ENCODE measurements around the gene FARS2.
A peak's percentile ranks its signal among the peaks of the same experiment; 100 is the strongest.

The FARS2 gene

GRCh38 chr6:5512422-5512821 lies 251.1 kb downstream of the FARS2 start:
- no peak for DNase-seq

GRCh38 chr6:5513408-5513807 lies 252.1 kb downstream of the FARS2 start:
- no peak for DNase-seq

GRCh38 chr6:5514353-5514752 lies 253.0 kb downstream of the FARS2 start:
- no peak for DNase-seq

DNA sequence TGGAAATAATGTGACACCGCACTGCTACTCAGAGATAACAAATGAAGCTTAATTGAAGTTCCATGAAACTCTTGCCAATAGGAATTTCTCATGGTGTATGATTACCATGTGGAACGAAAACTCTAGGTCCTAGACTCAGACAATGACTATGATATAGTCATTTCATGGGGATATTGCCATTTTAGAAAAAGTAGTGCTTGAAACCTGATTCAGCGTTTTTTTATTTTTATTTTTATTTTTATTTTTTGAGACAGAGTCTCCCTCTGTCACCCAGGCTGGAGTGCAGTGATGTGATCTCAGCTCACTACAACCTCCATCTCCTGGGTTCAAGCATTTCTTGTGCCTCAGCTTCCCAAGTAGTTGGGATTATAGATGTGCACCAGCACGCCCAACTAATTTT lies 253.9 kb downstream of the FARS2 start:
- DNase-seq = no peak

DNA sequence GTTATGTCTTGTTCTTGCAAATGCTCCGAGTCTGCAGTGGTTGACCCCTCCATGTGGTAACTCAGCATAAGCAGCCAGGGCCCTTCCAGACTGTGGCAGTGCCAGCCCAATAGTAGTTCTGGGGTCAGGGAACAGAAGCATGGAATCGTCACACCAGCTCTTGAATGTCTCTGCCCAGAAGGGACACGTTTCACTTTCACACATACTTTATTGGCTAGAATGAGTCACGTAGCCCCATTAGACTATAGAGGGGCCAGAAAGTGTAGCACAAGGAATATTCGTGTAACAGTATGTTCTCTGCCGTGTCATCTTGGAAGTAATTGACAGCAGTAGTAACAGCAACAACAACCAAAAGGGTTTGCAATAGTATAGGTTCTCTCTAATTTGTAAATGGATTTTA lies 254.7 kb downstream of the FARS2 start:
- DNase-seq = no peak

DNA sequence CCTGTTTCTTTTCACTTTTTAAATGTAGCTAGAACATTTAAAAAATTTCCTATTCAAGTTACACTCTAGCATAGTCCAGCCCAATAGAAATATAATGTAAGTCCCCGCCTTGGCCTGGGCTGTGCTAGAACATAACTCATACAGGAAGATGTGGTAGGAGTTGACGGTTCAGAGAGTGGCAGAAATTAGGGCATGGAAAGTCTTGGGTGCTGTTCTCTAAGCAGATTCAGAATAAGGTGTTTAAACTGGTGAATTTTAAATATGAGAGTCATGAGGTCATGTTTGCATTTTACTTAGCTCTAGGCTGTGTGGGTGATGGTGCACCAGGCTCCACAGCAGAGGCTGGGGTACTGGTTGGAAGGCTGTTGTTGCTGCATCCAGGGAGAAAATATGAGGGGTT lies 256.5 kb downstream of the FARS2 start:
- peak; percentile 18 for DNase-seq

DNA sequence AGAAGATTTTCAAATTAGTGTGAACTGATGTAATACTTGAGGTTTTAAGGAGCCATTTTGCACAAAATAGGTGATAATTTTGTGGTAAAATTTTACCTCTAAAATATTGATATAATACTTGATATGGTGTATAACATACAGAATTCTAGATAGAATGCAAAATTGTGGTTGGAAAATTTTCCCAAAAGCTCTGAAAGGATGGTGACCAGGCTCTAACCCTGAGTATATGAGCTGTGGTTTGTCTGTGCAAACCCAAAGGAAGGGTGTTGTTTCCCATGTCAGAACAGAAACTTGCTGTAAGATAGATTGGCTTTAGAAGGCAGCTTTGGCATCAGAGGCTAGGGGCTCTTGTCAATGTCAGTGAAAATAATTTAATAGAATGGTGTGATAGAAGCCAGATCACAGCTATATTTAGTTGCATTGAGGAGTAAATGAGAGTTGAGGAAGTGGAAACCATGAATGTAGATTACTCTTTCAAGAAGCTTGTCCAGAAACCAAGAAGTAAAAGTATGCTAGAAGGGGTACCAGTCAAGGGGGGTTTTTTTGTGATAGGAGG lies 257.7 kb downstream of the FARS2 start:
- DNase-seq = no peak

DNA sequence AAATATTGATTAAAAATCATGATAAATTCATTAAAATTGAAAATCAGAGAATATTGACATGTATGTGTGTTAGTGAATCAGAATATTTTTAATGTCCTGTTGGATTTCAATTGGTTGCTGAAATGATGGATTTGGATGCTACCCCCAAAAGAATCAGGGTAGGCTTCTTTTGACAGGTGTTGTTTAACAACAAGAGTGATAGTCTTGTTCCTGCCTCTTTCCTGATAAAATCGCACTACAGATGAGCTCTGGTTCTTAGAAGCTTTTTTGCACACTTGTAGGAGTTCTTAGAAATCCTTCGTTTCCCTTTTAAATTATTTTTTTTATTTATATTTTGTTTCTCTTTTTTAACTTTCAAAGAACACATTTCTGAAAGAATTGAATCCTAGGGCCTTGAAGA lies 259.5 kb downstream of the FARS2 start:
- no peak for DNase-seq

DNA sequence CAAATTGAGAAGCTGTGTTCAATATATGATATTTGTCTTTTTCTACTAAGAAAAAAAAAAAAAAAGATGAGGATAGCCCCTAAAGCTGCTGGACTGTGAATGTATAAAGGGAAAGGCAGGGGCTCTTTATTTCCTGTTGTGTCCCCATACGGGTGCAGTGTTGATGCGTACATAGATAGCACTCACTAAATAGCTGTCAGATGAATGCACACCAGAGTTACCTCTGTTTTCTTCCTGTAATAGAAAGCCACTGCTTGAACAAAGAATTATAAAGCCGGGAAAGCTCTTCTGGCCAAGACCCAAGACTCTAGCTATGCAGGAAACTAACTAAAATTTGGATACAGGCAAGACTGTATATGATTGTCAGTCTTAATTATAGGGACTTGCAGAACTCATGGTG lies 260.0 kb downstream of the FARS2 start:
- no peak for DNase-seq

GRCh38 chr6:5522147-5522546 lies 260.8 kb downstream of the FARS2 start:
- no peak for DNase-seq

DNA sequence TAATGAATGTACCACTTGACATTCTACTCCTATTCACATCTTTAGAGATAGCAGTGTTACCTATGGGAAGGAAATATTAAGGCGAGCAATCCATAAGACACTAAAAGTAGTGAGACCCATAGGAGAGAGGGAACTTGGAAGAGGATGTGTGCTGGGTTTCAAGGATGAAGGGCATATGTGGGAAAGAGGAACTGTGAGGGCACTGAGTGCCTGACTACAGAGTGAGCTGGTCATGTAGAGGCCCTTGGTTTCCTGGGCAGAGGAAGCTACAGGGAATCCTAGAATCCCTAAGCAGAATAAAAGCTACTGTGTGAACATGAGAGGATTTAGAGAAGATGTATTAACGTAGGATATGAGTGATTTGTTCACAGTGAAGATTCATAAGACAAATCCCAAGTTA lies 262.8 kb downstream of the FARS2 start:
- DNase-seq = no peak

GRCh38 chr6:5525209-5525608 lies 263.9 kb downstream of the FARS2 start:
- no peak for DNase-seq

DNA sequence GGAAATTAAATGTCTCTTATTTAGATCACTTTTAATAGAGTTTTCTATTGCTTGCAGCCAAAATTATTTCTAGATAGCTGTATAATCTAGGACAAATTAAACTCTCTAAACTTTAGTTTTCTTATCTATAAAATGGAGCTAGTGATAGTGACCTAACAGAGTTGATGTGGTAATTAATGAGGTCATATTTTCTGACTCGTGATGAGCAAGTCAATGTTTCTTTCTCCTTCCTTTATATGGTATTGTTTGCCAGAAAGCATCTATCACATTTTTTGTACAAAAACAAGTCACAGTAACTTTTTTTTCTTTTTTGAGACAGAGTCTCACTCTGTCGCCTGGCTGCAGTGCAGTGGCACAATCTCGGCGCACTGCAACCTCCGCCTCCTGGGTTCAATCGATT lies 267.7 kb downstream of the FARS2 start:
- no peak for DNase-seq

- no peak for DNase-seq
These were observed 268.4 kb downstream of the FARS2 start for GRCh38 chr6:5529733-5530132.

DNA sequence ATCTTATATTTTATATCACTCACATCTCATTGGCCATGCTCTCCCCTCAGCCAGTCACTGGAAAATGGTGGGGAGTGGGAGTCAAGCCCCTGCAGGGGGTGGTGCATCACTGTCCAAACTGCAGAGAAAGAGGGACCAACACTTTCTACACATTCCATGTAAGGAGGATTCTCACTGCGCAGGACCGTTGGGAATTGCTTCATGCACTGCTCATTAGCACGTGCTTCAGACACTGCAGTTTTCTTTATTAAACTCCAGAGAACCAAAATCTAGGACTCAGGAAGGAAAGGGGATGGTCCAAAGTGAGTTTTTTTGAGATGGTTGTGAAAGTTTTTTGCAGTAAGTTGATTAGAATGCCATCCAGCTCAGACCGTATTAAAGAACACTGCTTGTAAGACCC lies 269.8 kb downstream of the FARS2 start:
- no peak for DNase-seq

DNA sequence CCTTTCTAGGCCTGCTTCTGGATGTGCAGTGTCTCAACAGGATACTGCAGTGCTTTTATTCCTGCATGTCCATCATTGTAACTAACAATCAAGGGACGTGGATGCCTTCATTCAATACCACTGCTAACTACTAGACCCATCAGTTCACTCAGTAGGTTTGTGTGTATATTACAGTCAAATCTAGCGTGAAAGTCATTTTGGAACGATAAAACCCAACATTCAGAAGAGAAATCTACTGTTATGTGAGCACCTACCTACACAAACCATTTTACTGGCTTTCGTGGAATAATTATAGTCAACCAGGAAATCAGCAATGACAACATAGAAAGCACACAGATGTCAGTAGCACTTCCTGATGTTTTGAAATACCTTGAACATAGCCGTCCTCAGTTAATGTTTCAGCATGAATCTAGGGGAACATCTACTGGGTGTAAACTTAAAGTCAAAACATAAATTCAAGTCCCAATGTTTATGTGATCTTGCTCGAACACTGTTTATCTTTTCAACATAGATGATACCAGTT lies 270.6 kb downstream of the FARS2 start:
- DNase-seq = no peak

DNA sequence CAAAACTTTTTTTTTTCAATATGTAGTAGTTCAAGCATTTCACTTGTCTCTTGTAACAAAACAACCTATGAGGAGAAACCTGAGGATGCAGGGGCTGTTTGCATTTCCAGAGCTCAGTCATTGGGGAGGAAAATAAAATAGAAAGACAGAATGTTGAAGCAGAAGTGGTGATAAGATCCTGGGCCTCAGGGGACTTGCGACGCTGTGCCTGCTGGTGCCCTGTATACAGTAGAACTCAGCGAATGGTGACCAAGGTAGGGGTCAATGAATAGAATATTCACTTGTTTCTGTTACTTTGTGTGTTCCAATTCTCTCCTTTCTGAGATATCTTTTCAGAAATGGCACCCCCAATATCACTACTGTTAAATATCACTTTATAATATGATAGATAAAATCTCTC lies 271.6 kb downstream of the FARS2 start:
- no peak for DNase-seq

DNA sequence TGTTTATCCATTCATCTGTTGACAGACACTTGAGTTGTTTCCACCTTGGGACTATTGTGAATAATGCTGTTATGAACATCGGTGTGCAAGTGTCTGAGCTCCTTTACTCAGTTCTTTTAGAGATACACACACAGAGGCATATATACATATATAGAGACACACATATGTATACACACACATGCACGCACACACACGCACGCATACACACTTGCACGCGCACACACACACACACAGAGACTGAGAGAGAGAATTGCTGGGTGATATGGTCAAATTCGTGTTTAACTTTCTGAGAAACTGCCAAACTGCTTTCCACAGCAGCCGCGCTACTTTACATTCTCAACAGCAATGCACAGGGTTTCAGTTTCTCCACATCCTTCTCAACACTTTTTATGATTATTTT lies 273.3 kb downstream of the FARS2 start:
- no peak for DNase-seq

DNA sequence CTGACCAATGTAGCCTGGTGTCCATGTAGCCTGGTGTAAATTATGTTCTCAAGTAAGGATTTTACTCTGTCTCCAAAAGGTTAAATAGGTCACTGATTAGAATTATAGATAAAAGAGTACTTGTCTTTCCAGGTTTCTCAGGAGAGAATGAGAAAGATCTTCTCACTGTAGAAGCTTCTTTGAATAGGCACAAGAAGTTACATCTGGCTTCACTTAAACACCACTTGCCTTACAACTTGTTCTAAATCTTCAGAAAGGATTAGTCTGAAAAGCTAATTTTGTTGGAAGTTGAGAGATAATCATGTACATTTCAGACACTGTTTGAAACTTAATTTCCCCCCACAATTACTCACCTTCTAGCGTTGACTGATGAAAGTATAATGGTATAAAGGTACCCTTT lies 275.3 kb downstream of the FARS2 start:
- DNase-seq = no peak

GRCh38 chr6:5537132-5537531 lies 275.8 kb downstream of the FARS2 start:
- no peak for DNase-seq

- DNase-seq = no peak
These were observed 276.7 kb downstream of the FARS2 start for GRCh38 chr6:5537967-5538366.

DNA sequence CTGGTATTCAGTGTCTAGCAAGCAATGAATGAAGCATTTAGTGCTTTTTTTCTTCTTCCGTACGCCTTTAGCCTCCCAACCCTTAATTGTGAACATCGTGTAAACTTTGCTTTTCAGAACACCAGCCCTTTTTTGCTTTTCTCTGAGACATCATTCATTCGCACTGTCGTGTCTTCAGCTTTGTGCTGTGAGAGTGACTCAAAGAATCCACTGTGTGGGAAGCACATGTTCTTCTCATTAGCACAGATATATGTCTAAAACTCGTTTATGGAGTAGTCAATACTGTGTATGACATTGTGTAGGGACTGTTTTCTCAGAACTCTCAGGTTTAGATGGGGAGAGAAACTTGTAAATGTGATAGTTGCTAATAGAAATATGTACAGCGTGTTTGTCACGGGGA lies 279.1 kb downstream of the FARS2 start:
- no peak for DNase-seq

DNA sequence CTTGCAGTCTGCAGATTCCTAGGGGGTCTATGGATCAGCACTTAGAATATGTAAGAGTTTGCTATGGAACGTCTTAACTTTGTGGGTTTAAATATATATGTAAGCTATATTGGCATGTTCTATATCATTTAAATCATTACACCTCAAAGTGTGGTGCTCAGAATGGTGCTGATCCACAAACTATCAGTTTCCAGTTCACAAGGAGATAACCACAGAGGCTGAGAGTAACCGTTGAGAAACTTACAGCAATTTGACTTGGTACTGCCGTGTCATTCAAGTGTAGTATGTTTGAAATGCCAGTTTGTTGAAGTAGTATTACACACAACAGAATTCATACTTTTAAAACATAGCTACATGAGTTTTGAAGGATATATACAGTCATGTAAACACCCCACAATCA lies 279.7 kb downstream of the FARS2 start:
- DNase-seq = no peak

DNA sequence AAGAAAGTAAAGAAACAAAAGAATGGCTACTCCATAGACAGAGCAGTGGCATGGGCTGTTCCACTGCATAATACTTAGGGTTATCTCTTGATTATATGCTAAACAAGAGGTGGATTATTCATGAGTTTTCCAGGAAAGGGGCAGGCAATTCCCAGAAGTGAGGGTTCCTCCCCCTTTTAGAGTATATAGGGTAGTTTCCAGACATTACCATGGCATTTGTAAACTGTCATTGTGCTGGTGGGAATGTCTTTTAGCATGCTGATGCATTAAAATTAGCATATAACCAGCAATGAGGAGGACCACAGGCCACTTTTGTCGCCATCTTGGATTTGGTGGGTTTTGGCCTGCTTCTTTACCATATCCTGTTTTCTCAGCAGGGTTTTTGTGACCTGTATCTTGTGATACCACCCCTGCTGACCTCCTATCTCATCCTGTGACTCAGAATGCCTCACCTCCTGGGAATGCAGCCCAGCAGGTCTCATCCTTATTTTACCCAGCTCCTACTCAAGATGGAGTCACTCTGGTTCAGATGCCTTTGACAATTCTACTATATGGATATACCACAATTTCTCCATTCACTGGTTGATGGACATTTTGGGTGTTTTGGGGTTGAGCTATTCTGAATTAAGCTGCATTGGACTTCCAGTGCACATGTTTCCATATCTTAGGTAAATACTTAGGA lies 280.6 kb downstream of the FARS2 start:
- DNase-seq = no peak

- DNase-seq = no peak
These were observed 286.2 kb downstream of the FARS2 start for GRCh38 chr6:5547556-5547955.

Measured in activated gamma-delta T cell treated with Interleukin-2 at 50 U/mL for 16 hours (primary cell).